ENCODE results near the gene MED27. TPM values are rescaled to one million over a fixed set of nuclear protein-coding genes. Genes with fewer than 3 reads are reported as not detected.
A peak's percentile ranks its signal among the peaks of the same experiment; 100 is the strongest.

The MED27 gene
- polyA plus RNA-seq, 1 donor = 12.6 TPM

DNA sequence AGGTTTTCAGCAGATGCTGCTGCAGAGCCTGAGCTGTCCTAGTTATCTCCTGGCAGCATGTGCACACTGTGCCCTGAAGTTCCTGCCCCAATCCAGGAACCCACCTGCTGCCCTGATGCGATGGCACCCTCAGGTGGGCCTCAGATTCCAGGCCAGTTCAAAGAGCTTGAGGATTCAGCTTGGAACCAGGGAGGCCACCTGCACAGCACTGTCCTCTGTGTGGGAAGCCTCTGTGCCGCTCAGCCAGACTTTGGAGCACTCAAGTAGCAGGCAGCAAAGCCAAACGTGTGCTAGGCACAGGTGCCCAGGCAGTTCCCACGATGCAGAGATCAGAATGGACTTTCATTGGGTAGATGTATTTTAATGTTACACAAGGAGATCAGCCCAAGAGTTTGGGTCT is 207.0 kb downstream of the MED27 start:
- Histone ChIP-seq H3K36me3 (ENCODE audit: control insufficient read depth, insufficient read depth, low read length) (no peaks in the 10 kb centered on the region), H3K27ac (ENCODE audit: low read length) (no peak overlapping the region), H3K9me3 (ENCODE audit: control insufficient read depth, low read depth, low read length) (no peaks in the 10 kb centered on the region), H3K4me1 (ENCODE audit: control insufficient read depth, insufficient read depth, low read length) (no peaks in the 10 kb centered on the region), H3K4me3 (ENCODE audit: low read length) (no peak overlapping the region), H3K27me3 (ENCODE audit: control insufficient read depth, insufficient read depth, low read length) (no peaks in the 10 kb centered on the region)
- no CpG with 5 or more reads among the region's 4 CpGs for WGBS (ENCODE audit: insufficient coverage, low lambda C conversion rate)
- no peak for DNase-seq

DNA sequence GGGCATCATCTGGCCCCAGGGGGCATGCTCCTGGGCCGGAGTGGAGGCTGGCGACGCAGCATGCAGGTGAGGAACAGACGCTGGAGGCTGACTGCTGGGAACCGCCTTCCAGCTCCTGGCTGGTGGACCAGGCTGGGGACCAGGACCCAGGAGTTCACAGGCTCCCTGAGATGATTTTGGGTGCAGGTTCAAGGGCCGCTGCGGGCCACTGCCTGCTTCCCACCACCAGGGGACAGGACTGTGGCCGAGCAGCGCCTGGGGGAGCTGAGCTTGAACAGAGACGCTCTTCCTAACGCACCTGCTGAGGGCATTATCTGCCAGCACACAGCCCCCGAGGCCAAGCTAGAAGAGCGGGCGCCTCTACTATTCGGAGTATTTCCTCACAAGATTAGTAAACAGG is 207.7 kb downstream of the MED27 start:
- H3K27ac ChIP-seq (ENCODE audit: low read length) = no peak overlapping the region
- no peaks in the 10 kb centered on the region for H3K4me1 ChIP-seq (ENCODE audit: control insufficient read depth, insufficient read depth, low read length)
- 75% methylated on average over 4 of the region's 15 CpGs for WGBS (ENCODE audit: insufficient coverage, low lambda C conversion rate)
- H3K27me3 ChIP-seq (ENCODE audit: control insufficient read depth, insufficient read depth, low read length) = no peaks in the 10 kb centered on the region
- DNase-seq = no peak
- H3K4me3 ChIP-seq (ENCODE audit: low read length) = no peak overlapping the region
- H3K36me3 ChIP-seq (ENCODE audit: control insufficient read depth, insufficient read depth, low read length) = no peaks in the 10 kb centered on the region
- H3K9me3 ChIP-seq (ENCODE audit: control insufficient read depth, low read depth, low read length) = no peaks in the 10 kb centered on the region

DNA sequence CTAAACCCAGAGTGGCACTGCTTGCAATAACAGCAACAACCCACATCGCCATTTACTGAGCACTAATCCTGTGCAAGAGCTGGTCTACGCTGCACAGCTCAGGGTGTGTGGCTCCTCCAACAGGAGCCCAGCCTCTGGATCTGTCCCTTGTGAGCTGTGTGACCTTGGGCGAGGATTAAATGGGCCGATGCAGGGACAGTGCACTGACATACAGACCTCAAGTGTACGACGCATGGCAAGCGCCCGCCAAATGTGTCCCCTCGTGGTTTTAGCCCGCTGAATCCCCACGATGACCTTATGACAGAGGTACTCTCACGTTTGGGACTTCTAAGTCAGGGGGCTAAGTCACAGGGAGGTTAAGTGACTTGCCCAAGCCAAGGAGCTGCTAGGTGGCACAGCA is 209.5 kb downstream of the MED27 start:
- DNase-seq = no peak
- no CpG with 5 or more reads among the region's 12 CpGs for WGBS (ENCODE audit: insufficient coverage, low lambda C conversion rate)
- no peak overlapping the region for H3K4me3 ChIP-seq (ENCODE audit: low read length)
- no peaks in the 10 kb centered on the region for H3K36me3 ChIP-seq (ENCODE audit: control insufficient read depth, insufficient read depth, low read length)
- H3K27ac ChIP-seq (ENCODE audit: low read length) = no peak overlapping the region
- H3K9me3 ChIP-seq (ENCODE audit: control insufficient read depth, low read depth, low read length) = no peaks in the 10 kb centered on the region
- no peaks in the 10 kb centered on the region for H3K27me3 ChIP-seq (ENCODE audit: control insufficient read depth, insufficient read depth, low read length)
- no peaks in the 10 kb centered on the region for H3K4me1 ChIP-seq (ENCODE audit: control insufficient read depth, insufficient read depth, low read length)

DNA sequence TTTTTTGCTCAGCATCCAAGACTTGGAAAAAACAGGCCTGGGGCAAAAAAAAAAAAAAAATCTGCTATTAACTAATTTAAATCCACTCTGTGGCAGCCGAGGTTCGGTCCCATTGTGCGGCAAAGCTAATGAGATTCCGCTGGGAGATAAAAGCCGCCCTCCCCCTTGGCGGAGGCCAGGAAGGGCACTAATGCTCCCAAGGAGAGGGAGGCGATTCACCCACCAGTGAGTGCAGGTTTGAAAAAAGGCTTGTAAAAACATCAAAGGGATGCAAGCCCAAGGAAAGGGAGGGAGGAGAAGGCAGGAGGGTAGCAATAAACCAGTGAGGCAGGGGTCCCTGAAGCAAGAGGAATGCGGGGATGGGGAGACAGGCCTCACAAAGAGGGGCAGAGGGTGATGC is 210.3 kb downstream of the MED27 start:
- Histone ChIP-seq H3K27ac (ENCODE audit: low read length) (no peak overlapping the region), H3K4me3 (ENCODE audit: low read length) (no peak overlapping the region), H3K27me3 (ENCODE audit: control insufficient read depth, insufficient read depth, low read length) (no peaks in the 10 kb centered on the region), H3K9me3 (ENCODE audit: control insufficient read depth, low read depth, low read length) (no peaks in the 10 kb centered on the region), H3K4me1 (ENCODE audit: control insufficient read depth, insufficient read depth, low read length) (no peaks in the 10 kb centered on the region), H3K36me3 (ENCODE audit: control insufficient read depth, insufficient read depth, low read length) (no peaks in the 10 kb centered on the region)
- no CpG with 5 or more reads among the region's 8 CpGs for WGBS (ENCODE audit: insufficient coverage, low lambda C conversion rate)
- DNase-seq = no peak

DNA sequence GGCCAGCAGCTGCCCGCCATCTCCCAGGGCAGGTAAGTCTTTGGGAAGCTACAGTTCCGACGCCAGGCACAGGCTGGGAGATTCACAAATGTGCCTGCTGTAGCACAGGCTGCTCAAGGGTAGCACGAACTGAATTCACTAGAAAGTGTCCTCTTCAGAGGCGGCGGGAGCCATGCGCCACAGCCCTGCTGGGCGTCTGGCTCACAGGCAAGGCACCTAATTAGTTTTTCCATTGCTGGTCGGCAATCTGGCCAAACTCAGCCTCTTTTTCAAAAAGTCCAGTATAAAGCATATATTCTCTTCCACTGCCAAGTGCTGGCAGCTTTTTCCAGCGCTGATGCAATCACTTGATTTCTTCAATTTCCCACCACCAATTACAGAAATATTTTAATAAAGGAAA is 210.9 kb downstream of the MED27 start:
- Histone ChIP-seq H3K9me3 (ENCODE audit: control insufficient read depth, low read depth, low read length) (no peaks in the 10 kb centered on the region), H3K27ac (ENCODE audit: low read length) (no peak overlapping the region), H3K27me3 (ENCODE audit: control insufficient read depth, insufficient read depth, low read length) (no peaks in the 10 kb centered on the region), H3K4me1 (ENCODE audit: control insufficient read depth, insufficient read depth, low read length) (no peaks in the 10 kb centered on the region), H3K4me3 (ENCODE audit: low read length) (no peak overlapping the region), H3K36me3 (ENCODE audit: control insufficient read depth, insufficient read depth, low read length) (no peaks in the 10 kb centered on the region)
- WGBS (ENCODE audit: insufficient coverage, low lambda C conversion rate) = 59% methylated on average over 2 of the region's 10 CpGs
- DNase-seq = peak in 1 of 2 donors; percentile 25

DNA sequence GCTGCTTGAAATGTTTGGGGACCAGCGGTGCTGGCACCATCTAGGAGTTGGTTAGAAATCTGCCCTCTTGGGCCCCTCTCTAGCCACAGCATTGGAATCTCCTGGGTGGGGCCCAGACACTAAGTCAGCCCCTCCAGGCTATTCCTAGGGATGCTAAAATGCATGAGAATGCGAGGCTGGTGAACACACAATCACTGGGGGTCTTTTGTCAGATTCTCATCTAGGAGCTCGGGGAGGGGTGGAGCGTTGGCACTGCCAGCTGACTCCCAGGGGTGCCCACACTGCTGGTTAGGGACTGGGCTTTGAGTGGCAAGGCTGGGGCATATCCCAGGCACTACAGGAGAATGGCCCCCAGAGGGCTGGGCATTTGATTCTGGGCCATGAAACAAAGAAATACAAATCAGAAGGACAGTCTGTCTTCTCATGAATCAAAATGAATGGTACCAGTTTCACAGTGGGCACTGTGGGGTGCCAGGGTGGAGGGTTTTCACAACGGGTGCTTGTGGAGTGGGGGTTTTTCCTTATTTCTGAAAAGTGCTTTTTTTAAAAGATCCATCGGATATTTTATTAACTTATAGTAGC is 212.0 kb downstream of the MED27 start:
- H3K4me1 ChIP-seq (ENCODE audit: control insufficient read depth, insufficient read depth, low read length) = no peaks in the 10 kb centered on the region
- no peak for DNase-seq
- no peaks in the 10 kb centered on the region for H3K27me3 ChIP-seq (ENCODE audit: control insufficient read depth, insufficient read depth, low read length)
- no peak overlapping the region for H3K4me3 ChIP-seq (ENCODE audit: low read length)
- WGBS (ENCODE audit: insufficient coverage, low lambda C conversion rate) = 100% methylated on average over 1 of the region's 6 CpGs
- no peak overlapping the region for H3K27ac ChIP-seq (ENCODE audit: low read length)
- no peaks in the 10 kb centered on the region for H3K9me3 ChIP-seq (ENCODE audit: control insufficient read depth, low read depth, low read length)
- H3K36me3 ChIP-seq (ENCODE audit: control insufficient read depth, insufficient read depth, low read length) = peaks cover 3% of the 10 kb centered on the region

DNA sequence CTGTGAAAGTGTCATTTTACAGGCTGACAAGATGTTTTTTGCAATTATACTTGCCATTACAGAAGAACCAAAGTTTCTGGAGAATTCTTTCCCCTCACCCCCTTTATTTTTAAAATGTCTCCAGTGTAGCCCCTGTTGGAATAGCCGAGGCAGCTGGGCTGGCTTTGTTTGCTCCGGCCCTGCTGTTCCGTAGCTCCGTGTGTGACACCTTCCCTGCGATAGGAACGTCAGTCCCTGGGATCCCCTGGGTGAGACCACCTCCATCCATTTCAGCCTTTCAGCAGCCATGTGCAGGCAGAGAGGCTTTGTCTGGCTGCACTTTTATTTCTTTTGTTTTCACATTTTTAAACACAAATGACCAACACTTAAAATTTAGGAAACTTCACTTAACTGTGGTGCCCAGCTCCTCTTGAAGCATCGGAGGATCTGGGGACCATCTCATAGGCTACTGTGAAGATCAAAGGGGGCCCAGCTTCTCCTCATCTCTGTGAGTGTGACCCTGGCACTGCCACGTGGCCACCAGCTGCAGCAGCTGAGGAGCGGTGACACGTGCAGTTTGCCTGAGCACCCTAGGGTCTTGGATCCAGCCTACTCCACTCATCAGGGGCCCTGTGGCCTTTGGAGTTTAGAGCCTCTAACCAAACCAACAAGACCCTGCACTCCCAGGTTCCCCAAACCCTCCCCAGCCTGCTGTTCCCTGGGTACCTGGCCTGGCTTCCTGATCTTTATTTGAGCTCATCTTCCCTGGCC is 214.0 kb downstream of the MED27 start:
- H3K27me3 ChIP-seq (ENCODE audit: control insufficient read depth, insufficient read depth, low read length) = no peaks in the 10 kb centered on the region
- DNase-seq = no peak

DNA sequence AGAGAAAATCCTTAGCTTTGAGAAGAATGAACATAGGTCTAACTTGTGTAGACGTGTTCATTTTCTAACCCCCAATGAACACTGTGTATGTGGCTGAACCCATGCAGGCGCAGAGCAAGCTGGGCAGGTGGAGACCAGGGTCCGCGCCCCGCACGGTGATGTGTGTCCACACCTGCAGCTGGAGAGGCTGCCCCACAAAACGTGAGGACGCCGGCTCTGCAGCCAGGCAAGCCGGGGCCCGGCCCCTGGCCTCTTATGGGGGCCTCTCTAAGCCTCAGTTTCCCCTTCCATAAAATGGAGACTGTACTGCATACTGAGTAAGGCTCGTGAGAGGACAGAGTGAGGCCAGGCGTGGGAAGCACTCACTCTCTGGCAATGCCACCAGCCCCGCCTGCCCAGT is 215.1 kb downstream of the MED27 start:
- H3K4me1 ChIP-seq (ENCODE audit: control insufficient read depth, insufficient read depth, low read length) = no peaks in the 10 kb centered on the region
- WGBS (ENCODE audit: insufficient coverage, low lambda C conversion rate) = no CpG with 5 or more reads among the region's 14 CpGs
- no peaks in the 10 kb centered on the region for H3K9me3 ChIP-seq (ENCODE audit: control insufficient read depth, low read depth, low read length)
- DNase-seq = no peak
- no peaks in the 10 kb centered on the region for H3K27me3 ChIP-seq (ENCODE audit: control insufficient read depth, insufficient read depth, low read length)
- no peak overlapping the region for H3K27ac ChIP-seq (ENCODE audit: low read length)
- H3K36me3 ChIP-seq (ENCODE audit: control insufficient read depth, insufficient read depth, low read length) = peaks cover 23% of the 10 kb centered on the region
- no peak overlapping the region for H3K4me3 ChIP-seq (ENCODE audit: low read length)

More for the DNA sequence above, 214.0 kb downstream of the MED27 start:
- Histone ChIP-seq H3K36me3 (ENCODE audit: control insufficient read depth, insufficient read depth, low read length) (peaks cover 19% of the 10 kb centered on the region), H3K9me3 (ENCODE audit: control insufficient read depth, low read depth, low read length) (no peaks in the 10 kb centered on the region), H3K4me3 (ENCODE audit: low read length) (no peak overlapping the region), H3K27ac (ENCODE audit: low read length) (no peak overlapping the region), H3K4me1 (ENCODE audit: control insufficient read depth, insufficient read depth, low read length) (no peaks in the 10 kb centered on the region)
- WGBS (ENCODE audit: insufficient coverage, low lambda C conversion rate) = no CpG with 5 or more reads among the region's 10 CpGs

DNA sequence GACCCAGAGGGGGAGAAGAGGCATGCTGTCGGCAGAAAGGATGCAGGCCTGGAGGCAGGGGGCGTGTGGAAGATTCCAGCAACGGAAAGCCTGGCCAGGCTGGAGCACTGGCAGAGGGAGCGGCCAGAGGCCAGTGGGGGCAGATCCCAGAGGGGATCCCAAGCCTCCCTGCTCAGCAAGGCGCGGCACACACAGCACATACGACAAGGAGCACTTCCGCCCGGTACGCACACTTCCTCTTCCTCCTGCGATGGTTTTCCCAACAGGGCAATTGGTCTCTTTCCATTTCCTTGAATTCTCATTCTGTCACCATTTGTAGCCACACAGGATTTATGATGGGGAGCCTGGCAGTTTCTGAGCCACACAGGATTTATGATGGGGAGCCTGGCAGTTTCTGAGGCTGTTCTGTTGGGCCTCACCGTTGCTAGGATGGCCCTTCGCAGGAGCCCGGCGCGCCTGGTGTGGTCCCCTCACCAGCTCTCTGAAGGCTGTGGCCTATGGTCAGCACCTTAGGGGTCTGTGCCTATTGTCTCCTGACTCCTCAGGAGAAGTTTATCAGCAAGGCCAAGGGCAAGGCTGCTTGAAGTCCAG is 216.3 kb downstream of the MED27 start:
- Histone ChIP-seq H3K27ac (ENCODE audit: low read length) (no peak overlapping the region), H3K27me3 (ENCODE audit: control insufficient read depth, insufficient read depth, low read length) (no peaks in the 10 kb centered on the region), H3K4me3 (ENCODE audit: low read length) (no peak overlapping the region), H3K36me3 (ENCODE audit: control insufficient read depth, insufficient read depth, low read length) (peaks cover 24% of the 10 kb centered on the region), H3K9me3 (ENCODE audit: control insufficient read depth, low read depth, low read length) (no peaks in the 10 kb centered on the region), H3K4me1 (ENCODE audit: control insufficient read depth, insufficient read depth, low read length) (no peaks in the 10 kb centered on the region)
- 67% methylated on average over 1 of the region's 16 CpGs for WGBS (ENCODE audit: insufficient coverage, low lambda C conversion rate)
- no peak for DNase-seq

DNA sequence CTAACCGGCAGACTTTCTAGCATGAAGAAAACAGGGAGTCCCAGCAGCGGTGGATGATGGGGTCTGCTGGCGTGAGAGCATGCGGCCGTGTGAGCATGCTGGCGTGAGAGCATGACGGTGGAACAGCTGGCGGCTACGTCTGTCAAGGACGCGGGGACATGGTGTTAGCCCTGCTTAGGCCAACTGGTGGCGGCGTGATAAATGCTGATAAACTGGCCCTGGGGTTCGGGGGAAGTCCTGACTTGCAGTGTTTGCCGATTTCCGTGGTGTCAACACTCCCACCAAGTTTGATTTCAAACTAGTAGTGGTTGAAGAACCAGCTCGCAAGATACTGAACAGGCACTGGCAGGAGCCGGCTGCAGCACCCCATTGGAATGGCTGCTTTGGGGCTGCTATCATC is 217.4 kb downstream of the MED27 start:
- WGBS (ENCODE audit: insufficient coverage, low lambda C conversion rate) = no CpG with 5 or more reads among the region's 18 CpGs
- Histone ChIP-seq H3K36me3 (ENCODE audit: control insufficient read depth, insufficient read depth, low read length) (peaks cover 24% of the 10 kb centered on the region), H3K9me3 (ENCODE audit: control insufficient read depth, low read depth, low read length) (no peaks in the 10 kb centered on the region), H3K4me3 (ENCODE audit: low read length) (no peak overlapping the region), H3K4me1 (ENCODE audit: control insufficient read depth, insufficient read depth, low read length) (no peaks in the 10 kb centered on the region), H3K27me3 (ENCODE audit: control insufficient read depth, insufficient read depth, low read length) (no peaks in the 10 kb centered on the region), H3K27ac (ENCODE audit: low read length) (no peak overlapping the region)
- no peak for DNase-seq

Data from large intestine (tissue), 3 donors.